ENCODE measurements around the gene RASGEF1B.

The RASGEF1B gene

DNA sequence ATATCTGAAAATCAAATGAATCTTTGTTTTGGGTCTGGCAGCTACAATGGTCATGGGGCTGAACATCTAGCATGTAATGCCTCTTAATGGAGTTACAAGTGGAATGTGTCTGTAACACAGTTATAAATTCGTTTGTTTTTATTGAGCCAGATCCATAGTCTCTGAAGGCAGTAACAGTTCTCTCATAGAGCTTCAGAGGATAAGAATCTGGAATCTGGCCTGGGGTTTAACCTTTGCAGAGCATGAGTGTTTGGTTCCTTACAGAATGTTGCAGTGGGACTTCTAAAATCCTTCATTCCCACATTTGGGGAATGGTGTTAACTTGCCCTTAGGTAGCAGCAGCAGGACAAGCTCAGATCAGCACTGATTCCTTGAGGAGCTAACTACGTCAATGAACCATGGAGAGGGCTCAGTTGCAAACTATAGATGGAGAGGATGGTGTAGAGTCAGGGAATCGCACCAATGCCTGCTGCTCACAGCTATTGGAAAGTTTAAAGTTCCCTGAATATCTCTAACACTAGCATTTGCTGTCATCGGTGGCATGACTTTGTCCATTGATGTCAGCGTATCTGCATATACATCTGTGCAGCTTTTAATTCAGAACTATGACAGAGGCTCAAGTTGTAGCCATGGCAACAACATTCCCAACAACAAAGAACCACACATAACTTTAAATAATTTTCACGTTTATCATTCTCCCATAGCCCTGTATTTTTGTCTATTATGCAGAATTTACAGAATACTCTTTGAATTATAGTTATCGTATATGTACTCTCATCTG lies 72.2 kb downstream of the RASGEF1B start:
- Histone ChIP-seq H2BK12ac (ENCODE audit: low read length in 2 of 2) (no peak overlapping the region), H2BK120ac (ENCODE audit: low read depth, low read length) (no peak overlapping the region), H3K79me1 (replicated peaks; ENCODE audit: low read length, poor library complexity, severe bottlenecking) (no peaks in the 10 kb centered on the region), H3K9me3 (ENCODE audit: control insufficient read depth, low read length) (no peaks in the 10 kb centered on the region), H4K91ac (ENCODE audit: low read length) (no peak overlapping the region), H3K4me3 (ENCODE audit: insufficient read depth in 1 of 2, low read depth in 1 of 2, low read length in 2 of 2) (no peak overlapping the region), H3K9ac (ENCODE audit: low read length) (no peak overlapping the region), H3K4me1 (ENCODE audit: control insufficient read depth, insufficient read depth, low read depth, low read length) (no peaks in the 10 kb centered on the region), H2AFZ (ENCODE audit: low read depth, low read length) (no peak overlapping the region), H2BK5ac (ENCODE audit: low read depth, low read length, poor library complexity, severe bottlenecking) (no peak overlapping the region), H2BK15ac (ENCODE audit: low read depth, poor library complexity, severe bottlenecking) (no peak overlapping the region), H3K23ac (ENCODE audit: low read length in 2 of 2) (peak overlapping the region in 1 of 2 experiments; percentile 73), H3K36me3 (ENCODE audit: control insufficient read depth in 1 of 2, insufficient read depth in 2 of 2, low read depth in 1 of 2, low read length in 2 of 2) (no peaks in the 10 kb centered on the region), H3K27me3 (ENCODE audit: control insufficient read depth in 1 of 2, insufficient read depth in 1 of 2, low read length in 2 of 2) (peaks cover 0 to 24% of the 10 kb centered on the region in 2 experiments), H4K8ac (ENCODE audit: low read length) (no peak overlapping the region), H3K4me2 (ENCODE audit: low read length, poor library complexity, severe bottlenecking) (no peak overlapping the region), H3K27ac (ENCODE audit: low read length, poor library complexity, severe bottlenecking) (no peak overlapping the region), H2AK5ac (ENCODE audit: low read length, severe bottlenecking) (no peak overlapping the region), H3K4ac (ENCODE audit: low read depth in 1 of 2, low read length in 2 of 2) (no peak overlapping the region), H3K18ac (ENCODE audit: low read depth in 1 of 2, low read length in 2 of 2) (no peak overlapping the region), H3K14ac (ENCODE audit: low read length in 2 of 2) (peak overlapping the region in 1 of 2 experiments; percentile 48)
- WGBS = 71% methylated on average over 7 of the region's 7 CpGs
- DNase-seq = no peak

DNA sequence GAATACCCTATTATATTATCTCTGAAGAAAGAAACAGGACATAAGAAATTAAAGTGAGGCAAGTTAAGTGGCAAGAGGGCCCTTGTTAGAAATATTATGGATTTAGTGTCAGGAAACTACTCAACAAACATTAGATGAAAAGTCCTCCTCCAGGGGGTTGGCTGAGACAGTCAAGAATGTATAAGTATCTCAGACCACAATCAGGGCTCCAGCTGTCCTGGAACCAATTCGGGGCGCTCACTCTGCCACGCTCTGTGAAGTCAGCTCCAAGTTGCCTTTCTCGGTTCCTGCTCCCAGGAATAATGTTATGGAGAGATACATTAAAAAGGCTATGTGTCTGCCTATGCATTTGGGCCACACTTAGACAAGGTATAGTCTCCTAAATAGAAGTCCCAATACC lies 73.3 kb downstream of the RASGEF1B start:
- Histone ChIP-seq H2BK12ac (ENCODE audit: low read length in 2 of 2) (no peak overlapping the region), H3K23ac (ENCODE audit: low read length in 2 of 2) (no peak overlapping the region), H3K79me1 (replicated peaks; ENCODE audit: low read length, poor library complexity, severe bottlenecking) (no peaks in the 10 kb centered on the region), H2BK5ac (ENCODE audit: low read depth, low read length, poor library complexity, severe bottlenecking) (no peak overlapping the region), H3K4me1 (ENCODE audit: control insufficient read depth, insufficient read depth, low read depth, low read length) (no peaks in the 10 kb centered on the region), H2AK5ac (ENCODE audit: low read length, severe bottlenecking) (no peak overlapping the region), H3K14ac (ENCODE audit: low read length in 2 of 2) (no peak overlapping the region), H4K91ac (ENCODE audit: low read length) (no peak overlapping the region), H3K4ac (ENCODE audit: low read depth in 1 of 2, low read length in 2 of 2) (no peak overlapping the region), H3K18ac (ENCODE audit: low read depth in 1 of 2, low read length in 2 of 2) (no peak overlapping the region), H2BK15ac (ENCODE audit: low read depth, poor library complexity, severe bottlenecking) (no peak overlapping the region), H4K8ac (ENCODE audit: low read length) (no peak overlapping the region), H3K27me3 (ENCODE audit: control insufficient read depth in 1 of 2, insufficient read depth in 1 of 2, low read length in 2 of 2) (peaks cover 0 to 18% of the 10 kb centered on the region in 2 experiments), H3K4me2 (ENCODE audit: low read length, poor library complexity, severe bottlenecking) (no peak overlapping the region), H3K9me3 (ENCODE audit: control insufficient read depth, low read length) (no peaks in the 10 kb centered on the region), H2AFZ (ENCODE audit: low read depth, low read length) (no peak overlapping the region), H3K36me3 (ENCODE audit: control insufficient read depth in 1 of 2, insufficient read depth in 2 of 2, low read depth in 1 of 2, low read length in 2 of 2) (no peaks in the 10 kb centered on the region), H3K27ac (ENCODE audit: low read length, poor library complexity, severe bottlenecking) (no peak overlapping the region), H2BK120ac (ENCODE audit: low read depth, low read length) (no peak overlapping the region), H3K4me3 (ENCODE audit: insufficient read depth in 1 of 2, low read depth in 1 of 2, low read length in 2 of 2) (no peak overlapping the region), H3K9ac (ENCODE audit: low read length) (no peak overlapping the region)
- DNase-seq = no peak
- 95% methylated on average over 2 of the region's 4 CpGs for WGBS

DNA sequence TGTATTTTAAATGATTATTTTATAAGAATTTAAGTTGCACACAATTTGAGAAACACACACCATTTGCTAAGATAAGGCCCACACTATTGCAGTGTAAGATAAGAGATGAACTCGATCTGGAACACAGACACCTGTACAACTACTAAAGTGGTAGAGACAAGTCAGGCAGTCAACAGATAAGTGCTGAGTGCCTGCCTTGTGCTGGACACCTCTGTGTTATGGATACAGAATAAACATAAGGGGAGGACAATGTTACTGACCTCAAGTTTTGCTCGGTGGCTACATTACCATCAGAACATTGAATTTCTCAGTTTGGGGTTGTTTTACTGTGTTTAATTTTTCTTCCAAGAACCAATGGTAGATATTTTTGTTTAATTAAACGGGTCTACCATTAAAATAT lies 74.1 kb downstream of the RASGEF1B start:
- Histone ChIP-seq H2BK5ac (ENCODE audit: low read depth, low read length, poor library complexity, severe bottlenecking) (no peak overlapping the region), H3K18ac (ENCODE audit: low read depth in 1 of 2, low read length in 2 of 2) (no peak overlapping the region), H4K8ac (ENCODE audit: low read length) (no peak overlapping the region), H3K36me3 (ENCODE audit: control insufficient read depth in 1 of 2, insufficient read depth in 2 of 2, low read depth in 1 of 2, low read length in 2 of 2) (no peaks in the 10 kb centered on the region), H3K9me3 (ENCODE audit: control insufficient read depth, low read length) (no peaks in the 10 kb centered on the region), H3K9ac (ENCODE audit: low read length) (no peak overlapping the region), H2BK15ac (ENCODE audit: low read depth, poor library complexity, severe bottlenecking) (no peak overlapping the region), H3K4me2 (ENCODE audit: low read length, poor library complexity, severe bottlenecking) (no peak overlapping the region), H2AFZ (ENCODE audit: low read depth, low read length) (no peak overlapping the region), H3K14ac (ENCODE audit: low read length in 2 of 2) (no peak overlapping the region), H3K27me3 (ENCODE audit: control insufficient read depth in 1 of 2, insufficient read depth in 1 of 2, low read length in 2 of 2) (peaks cover 0 to 18% of the 10 kb centered on the region in 2 experiments), H2BK120ac (ENCODE audit: low read depth, low read length) (no peak overlapping the region), H2BK12ac (ENCODE audit: low read length in 2 of 2) (no peak overlapping the region), H3K4me3 (ENCODE audit: insufficient read depth in 1 of 2, low read depth in 1 of 2, low read length in 2 of 2) (no peak overlapping the region), H3K4me1 (ENCODE audit: control insufficient read depth, insufficient read depth, low read depth, low read length) (no peaks in the 10 kb centered on the region), H2AK5ac (ENCODE audit: low read length, severe bottlenecking) (no peak overlapping the region), H3K4ac (ENCODE audit: low read depth in 1 of 2, low read length in 2 of 2) (no peak overlapping the region), H3K79me1 (replicated peaks; ENCODE audit: low read length, poor library complexity, severe bottlenecking) (no peaks in the 10 kb centered on the region), H3K27ac (ENCODE audit: low read length, poor library complexity, severe bottlenecking) (no peak overlapping the region), H3K23ac (ENCODE audit: low read length in 2 of 2) (no peak overlapping the region), H4K91ac (ENCODE audit: low read length) (no peak overlapping the region)
- WGBS = 86% methylated on average over 2 of the region's 3 CpGs
- DNase-seq = no peak

DNA sequence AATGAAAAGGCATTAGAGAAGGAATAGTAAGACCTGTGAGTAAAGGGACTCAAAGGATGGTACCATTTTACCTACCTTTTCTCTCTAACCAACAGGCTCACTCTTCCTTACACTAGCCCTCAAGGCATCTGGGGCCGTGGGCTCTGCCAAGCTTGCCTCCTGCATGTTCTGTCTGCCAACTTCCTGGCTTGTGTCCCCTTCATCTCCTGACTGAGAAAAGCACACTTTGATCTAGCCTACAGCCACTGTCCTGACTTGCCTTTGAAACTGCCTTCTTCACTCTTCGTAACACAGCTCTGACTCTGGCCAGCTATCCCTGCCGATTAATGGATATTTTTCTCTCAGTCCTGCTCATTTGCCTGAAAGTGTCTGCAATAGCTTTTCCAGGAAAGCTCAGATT lies 76.5 kb downstream of the RASGEF1B start:
- Histone ChIP-seq H2AFZ (ENCODE audit: low read depth, low read length) (no peak overlapping the region), H2BK120ac (ENCODE audit: low read depth, low read length) (no peak overlapping the region), H2BK5ac (ENCODE audit: low read depth, low read length, poor library complexity, severe bottlenecking) (no peak overlapping the region), H3K4me3 (ENCODE audit: insufficient read depth in 1 of 2, low read depth in 1 of 2, low read length in 2 of 2) (no peak overlapping the region), H3K9me3 (ENCODE audit: control insufficient read depth, low read length) (no peaks in the 10 kb centered on the region), H3K9ac (ENCODE audit: low read length) (no peak overlapping the region), H3K23ac (ENCODE audit: low read length in 2 of 2) (no peak overlapping the region), H2AK5ac (ENCODE audit: low read length, severe bottlenecking) (no peak overlapping the region), H4K8ac (ENCODE audit: low read length) (no peak overlapping the region), H4K91ac (ENCODE audit: low read length) (no peak overlapping the region), H3K4me1 (ENCODE audit: control insufficient read depth, insufficient read depth, low read depth, low read length) (no peaks in the 10 kb centered on the region), H2BK12ac (ENCODE audit: low read length in 2 of 2) (no peak overlapping the region), H3K27me3 (ENCODE audit: control insufficient read depth in 1 of 2, insufficient read depth in 1 of 2, low read length in 2 of 2) (peaks cover 0 to 3% of the 10 kb centered on the region in 2 experiments), H3K4me2 (ENCODE audit: low read length, poor library complexity, severe bottlenecking) (no peak overlapping the region), H3K79me1 (replicated peaks; ENCODE audit: low read length, poor library complexity, severe bottlenecking) (no peaks in the 10 kb centered on the region), H2BK15ac (ENCODE audit: low read depth, poor library complexity, severe bottlenecking) (no peak overlapping the region), H3K18ac (ENCODE audit: low read depth in 1 of 2, low read length in 2 of 2) (no peak overlapping the region), H3K14ac (ENCODE audit: low read length in 2 of 2) (no peak overlapping the region), H3K36me3 (ENCODE audit: control insufficient read depth in 1 of 2, insufficient read depth in 2 of 2, low read depth in 1 of 2, low read length in 2 of 2) (no peaks in the 10 kb centered on the region), H3K4ac (ENCODE audit: low read depth in 1 of 2, low read length in 2 of 2) (no peak overlapping the region), H3K27ac (ENCODE audit: low read length, poor library complexity, severe bottlenecking) (no peak overlapping the region)
- 92% methylated on average over 3 of the region's 3 CpGs for WGBS
- DNase-seq = no peak
